Activated T-cell treated with anti-CD3 and anti-CD28 coated beads, Interleukin-2, amount 50 U/mL, for 4 hours (primary cell): Measurements from ENCODE around the gene FGF14. TPM values are rescaled to one million over a fixed set of nuclear protein-coding genes. Genes with fewer than 3 reads are reported as not detected.

ENCODE experiments used
- ATAC-seq, 2 donors: fragments of 200-7000 bp; cut with Tn5 transposase; one replicate each; pipeline ENCODE4 v1.10.0; 2021
- DNase-seq: peaks from one replicate; pipeline ENCODE4 v3.0.0-alpha.2; 2020
- H3K27me3 Mint-ChIP-seq: one replicate; pipeline ENCODE4 v1.8.0; 2021; ENCODE audit warnings: low read depth, mixed read lengths
- H3K36me3 Mint-ChIP-seq: one replicate; pipeline ENCODE4 v1.8.0; 2022; ENCODE audit warnings: mixed read lengths; ENCODE audit not compliant: insufficient read depth
- H3K4me1 Mint-ChIP-seq: one replicate; pipeline ENCODE4 v1.8.0; 2021; ENCODE audit warnings: low read depth, mixed read lengths
- H3K4me3 Mint-ChIP-seq: one replicate; pipeline ENCODE4 v1.8.0; 2021; ENCODE audit warnings: mild to moderate bottlenecking, moderate library complexity, mixed read lengths
- H3K9me3 Mint-ChIP-seq: one replicate; pipeline ENCODE4 v1.8.0; 2021; ENCODE audit warnings: mixed read lengths
- total RNA-seq, 3 donors: library from RNA; stranded (reverse); gene quantifications; one replicate each; pipeline ENCODE4 v1.2.1, GENCODE V29; 2021

FGF14 gene
- total RNA-seq, 3 donors from 2014 or later, result not detected

DNA sequence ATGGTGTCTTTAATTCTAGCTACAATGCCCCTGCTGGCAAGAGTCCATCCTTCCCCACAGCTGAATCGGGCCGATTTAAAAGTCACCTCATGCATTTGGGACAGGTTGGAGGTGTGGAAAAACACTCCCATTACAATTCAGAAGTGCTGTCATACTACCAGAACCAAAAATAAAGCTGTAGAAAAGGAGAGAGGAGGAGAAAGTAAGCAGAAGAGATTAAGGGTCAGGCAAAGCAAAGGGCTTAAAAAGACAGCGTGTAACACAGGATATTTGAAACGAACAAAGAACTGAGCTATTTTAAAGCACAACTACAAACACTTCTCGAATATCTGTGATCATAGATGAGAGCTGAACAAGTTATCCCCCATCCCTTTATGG lies 90.4 kb downstream of the FGF14 start:
- Mint-ChIP-seq H3K4me3 (no peak overlapping the region), H3K9me3 (no peaks in the 10 kb centered on the region), H3K4me1 (peaks cover 2% of the 10 kb centered on the region), H3K36me3 (no peaks in the 10 kb centered on the region), H3K27me3 (peaks cover 7% of the 10 kb centered on the region)
- ATAC-seq (no peak), DNase-seq (no peak)

DNA sequence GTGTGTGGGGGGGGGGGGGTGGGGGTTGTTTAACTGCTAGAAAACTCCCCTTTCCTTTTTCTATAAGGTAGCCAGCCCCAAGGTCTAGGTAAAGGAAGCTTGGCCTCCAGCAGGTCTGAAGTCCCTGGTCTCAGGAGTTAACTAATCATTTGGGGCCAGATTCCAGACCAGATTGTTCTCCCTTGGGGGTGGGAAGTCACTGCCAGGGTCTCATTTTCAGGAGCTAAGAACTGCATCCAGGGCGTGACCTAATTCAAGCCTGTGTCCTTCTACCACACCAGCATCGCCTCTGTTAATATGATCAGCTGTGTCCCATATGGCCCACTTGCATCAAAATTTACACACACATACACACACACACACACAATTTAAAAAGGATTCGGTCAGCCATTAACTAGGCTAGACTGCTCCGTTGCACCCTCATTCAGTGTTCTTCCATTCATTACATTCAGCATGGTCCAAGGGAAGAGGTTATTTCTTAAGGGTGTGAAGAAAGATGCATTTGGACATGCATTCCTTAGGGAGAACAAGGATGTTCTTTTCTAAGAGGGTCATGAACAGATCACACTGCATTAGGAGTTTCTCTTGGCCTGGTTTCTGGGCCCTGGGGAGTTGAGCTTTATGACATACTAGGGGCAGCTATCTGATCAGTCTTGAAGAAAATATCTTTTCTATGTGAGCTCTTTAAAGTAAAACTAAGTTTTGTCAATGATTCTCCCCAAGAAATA lies 91.0 kb downstream of the FGF14 start:
- Mint-ChIP-seq H3K27me3 (peaks cover 7% of the 10 kb centered on the region), H3K4me1 (peaks cover 2% of the 10 kb centered on the region), H3K36me3 (no peaks in the 10 kb centered on the region), H3K9me3 (no peaks in the 10 kb centered on the region), H3K4me3 (no peak overlapping the region)
- DNase-seq, result no peak
- ATAC-seq, result no peak

DNA sequence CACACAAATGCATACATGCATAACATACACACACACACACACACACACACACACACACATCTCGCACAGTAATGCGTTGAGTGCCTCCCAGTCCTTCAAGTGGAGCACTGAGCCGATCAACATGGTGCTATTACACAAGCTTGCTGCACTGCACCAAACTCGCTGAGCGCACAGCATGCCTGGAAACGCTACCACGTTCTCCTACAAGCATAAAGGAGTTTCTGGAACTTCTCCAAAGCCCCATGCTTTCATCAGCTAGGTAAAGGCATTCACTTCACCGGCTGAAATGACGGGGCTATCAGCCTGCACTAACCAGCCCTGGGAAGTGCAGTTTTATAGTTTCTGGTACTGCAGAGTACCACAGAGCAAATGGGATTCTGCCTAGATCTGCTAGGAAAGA lies 92.7 kb downstream of the FGF14 start:
- ATAC-seq, result no peak
- H3K36me3 Mint-ChIP-seq, result no peaks in the 10 kb centered on the region
- H3K27me3 Mint-ChIP-seq, result peaks cover 5% of the 10 kb centered on the region
- H3K9me3 Mint-ChIP-seq, result no peaks in the 10 kb centered on the region
- H3K4me3 Mint-ChIP-seq, result no peak overlapping the region
- no peak for DNase-seq
- H3K4me1 Mint-ChIP-seq, result peaks cover 2% of the 10 kb centered on the region

DNA sequence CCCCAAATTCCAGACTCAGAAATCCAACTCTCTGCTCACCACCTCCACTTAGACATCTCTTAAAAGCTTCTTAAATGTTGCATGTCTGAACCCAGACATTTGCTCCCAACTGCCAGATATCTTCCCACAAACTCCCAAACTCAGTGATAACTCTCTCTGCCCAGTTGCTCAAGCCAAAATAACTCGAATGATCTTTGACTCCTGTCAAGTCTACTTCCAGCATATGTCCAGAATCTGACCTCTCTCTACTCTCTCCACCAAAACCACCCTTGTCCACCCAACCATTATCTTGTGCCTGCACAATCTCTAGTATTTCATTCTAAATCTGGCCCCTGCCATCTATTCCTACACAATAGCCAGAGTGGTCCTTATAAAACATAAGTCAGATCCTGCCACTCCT lies 99.3 kb downstream of the FGF14 start:
- Mint-ChIP-seq H3K4me3 (no peak overlapping the region), H3K36me3 (no peaks in the 10 kb centered on the region), H3K9me3 (no peaks in the 10 kb centered on the region), H3K4me1 (no peaks in the 10 kb centered on the region), H3K27me3 (no peaks in the 10 kb centered on the region)
- DNase-seq (no peak), ATAC-seq (no peak)

DNA sequence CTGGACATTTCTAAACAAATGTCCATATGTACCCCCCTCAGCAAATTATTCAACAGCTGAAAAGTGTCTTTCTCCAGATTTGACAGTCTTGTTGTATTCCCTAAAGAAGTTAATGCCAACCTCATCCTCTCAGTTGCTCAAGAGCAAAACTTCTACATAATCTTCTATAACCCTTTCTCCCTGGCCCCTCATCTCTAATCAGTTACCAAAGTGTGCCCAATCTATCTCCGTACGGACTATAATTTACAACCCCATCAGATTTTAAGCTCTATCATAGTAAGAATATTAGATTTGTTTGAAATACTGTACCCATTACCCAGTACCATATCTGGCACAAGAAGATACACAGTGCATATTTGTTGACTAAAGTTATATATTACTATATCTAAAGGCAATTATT lies 101.5 kb downstream of the FGF14 start:
- no peaks in the 10 kb centered on the region for H3K36me3 Mint-ChIP-seq
- no peaks in the 10 kb centered on the region for H3K9me3 Mint-ChIP-seq
- no peak for DNase-seq
- ATAC-seq, result no peak
- H3K27me3 Mint-ChIP-seq, result no peaks in the 10 kb centered on the region
- H3K4me3 Mint-ChIP-seq, result no peak overlapping the region
- H3K4me1 Mint-ChIP-seq, result no peaks in the 10 kb centered on the region

DNA sequence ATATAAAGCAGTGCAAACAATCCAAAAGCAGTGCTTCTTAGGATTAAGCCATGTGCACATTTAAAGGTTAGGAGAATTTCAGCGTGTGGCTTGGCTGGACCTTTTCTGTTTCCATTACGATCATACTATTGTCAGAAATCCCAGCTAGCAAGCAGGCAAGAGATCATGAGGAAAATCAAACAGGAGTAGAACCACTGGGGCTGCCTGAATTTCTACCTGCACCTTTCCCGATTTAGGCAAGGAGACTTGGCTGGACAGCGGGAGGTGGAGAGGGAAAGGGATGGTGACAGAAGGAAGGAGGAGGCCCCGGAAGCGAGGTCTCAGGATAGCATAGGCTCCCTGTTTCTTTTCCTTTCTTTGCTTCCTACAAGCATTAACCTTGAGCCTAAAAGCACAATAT lies 102.5 kb downstream of the FGF14 start:
- Mint-ChIP-seq H3K27me3 (no peaks in the 10 kb centered on the region), H3K4me3 (no peak overlapping the region), H3K36me3 (no peaks in the 10 kb centered on the region), H3K9me3 (no peaks in the 10 kb centered on the region), H3K4me1 (no peaks in the 10 kb centered on the region)
- ATAC-seq (no peak), DNase-seq (no peak)

DNA sequence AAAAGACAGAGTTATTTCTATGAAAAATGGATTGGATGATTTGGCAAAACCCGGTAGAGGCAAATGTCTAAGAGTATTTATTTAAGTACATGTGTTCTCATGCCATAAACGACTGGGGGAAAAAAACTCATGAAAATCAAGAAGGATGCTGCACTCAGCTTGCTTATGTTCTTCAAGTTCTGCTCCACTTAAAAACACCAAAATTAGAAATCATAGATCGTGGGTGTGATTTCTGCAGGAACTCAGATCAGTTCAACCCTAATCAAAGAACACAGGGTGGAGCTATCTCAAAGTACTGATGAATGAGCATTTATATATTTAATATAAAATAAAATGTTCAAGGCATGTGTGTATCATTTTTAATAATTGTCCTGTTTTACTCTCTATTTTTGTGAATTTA lies 103.8 kb downstream of the FGF14 start:
- Mint-ChIP-seq H3K27me3 (no peaks in the 10 kb centered on the region), H3K4me3 (no peak overlapping the region), H3K36me3 (no peaks in the 10 kb centered on the region), H3K9me3 (no peaks in the 10 kb centered on the region), H3K4me1 (no peaks in the 10 kb centered on the region)
- DNase-seq (no peak), ATAC-seq (no peak)

DNA sequence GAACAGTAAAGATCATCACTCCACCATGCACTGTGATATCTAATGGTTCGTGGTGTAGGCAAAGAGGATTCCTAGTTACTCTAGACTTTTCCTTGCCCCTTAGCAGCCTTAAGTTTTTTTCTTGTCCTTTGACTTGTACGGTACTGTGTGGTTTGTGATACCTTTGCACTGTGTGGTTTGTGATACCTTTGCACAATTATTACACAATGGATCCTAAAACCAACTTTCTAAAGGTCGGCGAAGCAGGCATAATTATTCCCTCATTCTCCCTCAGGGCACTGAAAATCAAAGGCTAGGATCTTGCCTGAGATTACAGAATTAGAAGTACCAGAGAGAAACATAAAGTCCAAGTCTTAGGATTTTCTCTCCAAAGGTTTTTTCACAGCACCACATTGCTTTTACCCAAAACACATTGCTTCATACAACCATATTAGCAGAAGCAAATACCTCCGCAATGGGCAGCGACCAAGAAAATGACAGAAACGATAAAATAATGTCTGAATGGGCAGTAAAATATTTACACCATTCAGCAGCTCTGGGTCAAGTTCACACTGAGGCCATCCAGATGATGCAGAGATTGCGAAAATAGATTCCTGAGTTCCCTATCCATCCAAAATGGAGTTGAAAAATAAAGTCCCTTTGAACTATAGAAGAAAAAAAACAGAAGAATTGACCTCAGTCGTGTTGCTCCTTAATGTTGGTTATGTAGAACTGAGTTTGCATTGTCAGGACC lies 106.4 kb downstream of the FGF14 start:
- no peaks in the 10 kb centered on the region for H3K36me3 Mint-ChIP-seq
- no peaks in the 10 kb centered on the region for H3K9me3 Mint-ChIP-seq
- no peak overlapping the region for H3K4me3 Mint-ChIP-seq
- H3K27me3 Mint-ChIP-seq, result no peaks in the 10 kb centered on the region
- ATAC-seq (no peak), DNase-seq (no peak)
- no peaks in the 10 kb centered on the region for H3K4me1 Mint-ChIP-seq

DNA sequence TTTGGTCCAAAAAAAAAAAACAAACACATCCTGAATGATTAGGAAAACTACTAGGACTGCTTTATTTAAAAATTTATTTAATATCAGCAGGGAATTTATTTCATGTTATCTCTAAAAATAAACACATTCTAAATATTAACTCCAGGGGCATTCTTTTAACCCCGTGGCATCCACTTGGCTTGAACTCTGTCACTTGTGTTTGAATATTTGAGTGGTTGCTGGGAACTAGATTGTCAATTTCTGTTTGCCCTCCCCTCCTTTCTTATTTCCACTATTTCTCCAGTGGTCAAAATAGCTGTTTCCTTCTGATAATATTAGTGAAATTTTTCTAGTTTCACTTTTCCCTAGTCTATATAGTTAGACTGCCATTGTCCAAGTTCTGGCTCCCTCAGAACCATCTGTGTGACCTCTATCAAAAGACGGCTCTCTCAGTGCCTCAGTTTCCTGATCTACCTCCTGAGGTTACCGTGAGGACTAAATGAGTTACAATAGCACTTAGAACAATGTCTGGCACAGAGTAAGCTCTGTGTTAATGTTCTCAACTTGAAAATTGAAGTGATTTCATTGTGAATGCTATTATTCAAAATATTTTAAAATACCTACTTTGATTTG lies 107.3 kb downstream of the FGF14 start:
- Mint-ChIP-seq H3K27me3 (no peaks in the 10 kb centered on the region), H3K4me3 (no peak overlapping the region), H3K9me3 (no peaks in the 10 kb centered on the region), H3K36me3 (no peaks in the 10 kb centered on the region), H3K4me1 (no peaks in the 10 kb centered on the region)
- ATAC-seq, result no peak
- DNase-seq, result no peak

DNA sequence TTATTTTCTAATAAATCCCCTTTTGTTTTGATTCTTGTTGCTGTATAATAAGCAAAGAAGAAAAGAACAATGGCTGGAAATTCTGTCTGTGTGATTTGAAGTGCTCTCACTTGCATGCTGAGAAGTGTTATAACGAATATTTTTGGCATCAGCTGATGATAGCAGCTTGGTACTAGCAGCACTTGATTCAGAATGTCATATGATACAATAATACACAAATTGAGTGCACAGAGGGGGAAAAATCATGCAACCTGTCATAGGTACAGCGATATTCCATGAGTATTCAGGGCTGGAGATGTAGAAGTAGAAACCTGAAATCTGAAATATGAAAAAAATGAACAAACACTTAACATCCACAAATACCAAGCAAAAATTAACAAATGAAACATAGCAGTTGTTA lies 108.1 kb downstream of the FGF14 start:
- Mint-ChIP-seq H3K4me1 (no peaks in the 10 kb centered on the region), H3K4me3 (no peak overlapping the region), H3K36me3 (no peaks in the 10 kb centered on the region), H3K9me3 (no peaks in the 10 kb centered on the region), H3K27me3 (no peaks in the 10 kb centered on the region)
- ATAC-seq, result no peak
- DNase-seq, result no peak

DNA sequence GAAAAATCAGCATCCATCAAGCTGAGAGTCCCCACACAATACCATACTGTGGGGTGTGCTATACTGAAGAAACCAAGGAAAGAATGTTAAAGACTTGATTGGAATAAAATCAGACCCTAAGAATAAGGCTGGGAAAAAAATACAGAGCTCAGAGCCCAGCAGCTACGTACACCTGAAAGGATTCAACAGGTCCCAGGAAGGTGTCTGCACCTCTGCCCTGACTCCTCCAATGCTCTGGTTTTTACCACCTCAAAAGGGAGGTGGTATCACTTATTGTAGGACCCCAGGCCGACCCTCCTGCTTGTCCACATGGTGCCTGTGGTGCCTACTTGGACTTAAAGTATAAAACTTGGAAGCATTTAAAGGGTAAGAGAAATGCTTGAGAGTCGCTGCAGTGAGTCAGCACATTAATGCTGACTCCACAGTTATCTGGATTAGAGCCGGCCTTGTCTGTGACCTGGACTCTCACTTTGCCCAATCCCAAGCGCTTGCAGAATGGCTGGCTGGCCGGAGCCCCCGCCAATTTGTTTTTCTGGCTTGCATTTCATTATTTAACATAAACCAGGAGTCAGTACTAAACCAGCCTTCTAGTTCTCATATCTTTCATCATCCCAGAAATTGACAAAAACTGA lies 110.1 kb downstream of the FGF14 start:
- DNase-seq (no peak), ATAC-seq (no peak)
- no peaks in the 10 kb centered on the region for H3K36me3 Mint-ChIP-seq
- H3K4me1 Mint-ChIP-seq, result no peaks in the 10 kb centered on the region
- no peaks in the 10 kb centered on the region for H3K27me3 Mint-ChIP-seq
- no peaks in the 10 kb centered on the region for H3K9me3 Mint-ChIP-seq
- H3K4me3 Mint-ChIP-seq, result no peak overlapping the region

DNA sequence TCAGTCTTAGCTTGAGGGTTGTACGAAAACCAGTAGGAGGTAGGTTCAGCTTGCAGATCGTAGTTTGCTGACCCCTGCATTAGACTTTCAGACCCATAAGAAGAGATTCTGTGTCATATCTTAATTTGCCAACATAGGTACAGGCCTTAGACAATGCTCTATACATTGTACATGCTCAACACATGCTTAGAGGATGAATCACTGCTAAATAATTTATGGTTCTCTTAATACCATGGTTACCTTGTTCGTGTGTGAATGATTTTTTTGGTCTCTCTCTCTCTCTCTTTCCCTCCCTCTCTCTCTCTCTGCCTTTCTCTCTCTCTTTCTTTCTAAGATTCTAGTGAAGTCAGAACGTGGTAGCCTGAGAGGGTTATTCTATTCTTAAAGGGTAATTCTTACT lies 112.2 kb downstream of the FGF14 start:
- Mint-ChIP-seq H3K36me3 (no peaks in the 10 kb centered on the region), H3K9me3 (no peaks in the 10 kb centered on the region), H3K27me3 (peaks cover 3% of the 10 kb centered on the region), H3K4me3 (no peak overlapping the region), H3K4me1 (no peaks in the 10 kb centered on the region)
- ATAC-seq (no peak), DNase-seq (no peak)

DNA sequence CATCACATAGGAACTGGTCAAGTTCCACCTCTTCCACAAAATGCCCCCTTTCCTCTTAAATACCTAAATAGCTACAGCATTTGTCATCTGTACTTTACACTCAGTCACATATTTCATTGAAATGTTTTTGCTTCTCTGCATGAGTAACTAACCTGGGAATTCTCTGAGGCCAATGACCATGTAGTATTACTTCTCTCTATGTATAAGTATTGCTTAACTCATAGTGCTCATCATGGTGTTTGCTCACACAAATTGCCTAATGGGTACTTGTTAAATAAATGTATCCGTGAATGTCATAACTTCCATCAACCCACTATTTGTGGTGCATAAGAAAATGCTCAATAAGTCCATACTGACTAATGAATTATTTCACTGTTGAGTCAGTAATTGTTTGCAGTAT lies 115.5 kb downstream of the FGF14 start:
- H3K4me3 Mint-ChIP-seq, result no peak overlapping the region
- H3K4me1 Mint-ChIP-seq, result no peaks in the 10 kb centered on the region
- DNase-seq, result no peak
- H3K36me3 Mint-ChIP-seq, result no peaks in the 10 kb centered on the region
- no peak for ATAC-seq
- peaks cover 6% of the 10 kb centered on the region for H3K27me3 Mint-ChIP-seq
- H3K9me3 Mint-ChIP-seq, result no peaks in the 10 kb centered on the region

DNA sequence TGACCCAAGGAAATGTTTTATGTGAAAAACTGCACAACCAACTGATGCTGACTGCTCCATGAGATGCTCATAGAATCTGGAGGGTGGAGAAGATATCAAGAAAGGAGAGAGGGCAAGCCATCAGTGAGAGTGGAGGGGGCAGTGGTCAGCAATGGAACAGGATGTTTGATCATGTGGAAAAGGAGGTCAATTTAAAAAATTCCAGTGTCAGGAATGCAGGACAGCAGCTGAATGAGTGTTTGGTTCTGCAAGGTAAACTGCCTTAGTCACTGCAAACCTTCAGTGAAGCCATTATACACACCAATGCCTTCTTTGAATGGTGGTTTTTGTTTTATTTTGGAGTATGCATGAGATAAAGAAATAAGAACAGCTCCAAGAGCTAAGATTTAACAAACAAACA lies 121.5 kb downstream of the FGF14 start:
- no peaks in the 10 kb centered on the region for H3K9me3 Mint-ChIP-seq
- DNase-seq (no peak), ATAC-seq (no peak)
- H3K4me3 Mint-ChIP-seq, result no peak overlapping the region
- no peaks in the 10 kb centered on the region for H3K36me3 Mint-ChIP-seq
- H3K4me1 Mint-ChIP-seq, result no peaks in the 10 kb centered on the region
- peaks cover 8% of the 10 kb centered on the region for H3K27me3 Mint-ChIP-seq

DNA sequence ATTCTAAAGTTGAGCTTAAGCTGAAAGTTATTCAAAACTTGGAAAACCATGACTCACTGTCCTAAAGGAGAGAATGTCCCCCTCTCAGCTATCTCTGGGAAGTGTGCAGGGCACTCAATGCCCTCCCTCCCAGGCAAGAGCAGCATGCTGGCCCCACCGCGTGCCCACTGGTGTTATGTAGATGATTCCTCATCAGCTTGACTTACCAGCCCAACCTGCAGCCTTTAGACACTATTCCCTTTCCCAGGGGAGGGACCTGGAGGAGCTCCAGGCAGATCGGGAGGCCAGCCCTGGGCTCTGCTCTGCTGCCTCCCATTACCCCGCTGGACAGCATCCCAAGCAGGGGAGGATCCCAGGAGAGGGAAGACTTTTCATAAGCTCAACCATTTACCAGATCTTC lies 124.6 kb downstream of the FGF14 start:
- no peaks in the 10 kb centered on the region for H3K36me3 Mint-ChIP-seq
- H3K4me3 Mint-ChIP-seq, result no peak overlapping the region
- no peak for DNase-seq
- no peaks in the 10 kb centered on the region for H3K4me1 Mint-ChIP-seq
- H3K27me3 Mint-ChIP-seq, result peaks cover 12% of the 10 kb centered on the region
- no peak for ATAC-seq
- no peaks in the 10 kb centered on the region for H3K9me3 Mint-ChIP-seq
